ENCODE data around the gene RNPC3.

The RNPC3 gene

GRCh38 chr1:103525607-103526507 lies at the start of gene RNPC3:
TSS of gene RNPC3 (plus strand) at chr1:103525699. CDS start at chr1:103526071, 372 bp downstream.
- peak; percentile 74 to 75 for DNase-seq (ENCODE audit: low read depth in 2 of 2)

DNA sequence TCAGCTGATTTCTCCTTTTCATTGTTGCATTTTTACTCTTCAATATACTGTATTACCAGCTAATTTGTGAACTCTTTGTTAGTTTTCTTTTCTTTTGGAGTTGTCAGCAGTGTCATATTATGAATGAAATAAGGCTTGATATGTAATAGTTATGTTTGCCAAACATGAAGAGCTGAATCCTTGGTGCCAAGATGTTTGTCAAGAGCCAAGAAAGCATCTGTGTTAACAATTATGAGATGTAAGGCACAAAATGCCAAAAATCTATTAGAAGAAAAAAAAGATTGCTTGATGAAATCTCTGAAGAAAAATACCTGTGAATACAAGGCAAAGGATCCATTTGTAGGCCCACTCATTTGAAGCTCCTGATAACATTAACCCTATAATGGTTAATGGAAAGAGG lies 48.4 kb upstream of the RNPC3 start:
- no peak for DNase-seq (ENCODE audit: low read depth in 2 of 2)

- no peak for DNase-seq (ENCODE audit: low read depth in 2 of 2)
These were observed 35.6 kb upstream of the RNPC3 start for GRCh38 chr1:103489935-103490334.

GRCh38 chr1:103492003-103492625 lies 33.4 kb upstream of the RNPC3 start:
- no peak for DNase-seq (ENCODE audit: low read depth in 2 of 2)

DNA sequence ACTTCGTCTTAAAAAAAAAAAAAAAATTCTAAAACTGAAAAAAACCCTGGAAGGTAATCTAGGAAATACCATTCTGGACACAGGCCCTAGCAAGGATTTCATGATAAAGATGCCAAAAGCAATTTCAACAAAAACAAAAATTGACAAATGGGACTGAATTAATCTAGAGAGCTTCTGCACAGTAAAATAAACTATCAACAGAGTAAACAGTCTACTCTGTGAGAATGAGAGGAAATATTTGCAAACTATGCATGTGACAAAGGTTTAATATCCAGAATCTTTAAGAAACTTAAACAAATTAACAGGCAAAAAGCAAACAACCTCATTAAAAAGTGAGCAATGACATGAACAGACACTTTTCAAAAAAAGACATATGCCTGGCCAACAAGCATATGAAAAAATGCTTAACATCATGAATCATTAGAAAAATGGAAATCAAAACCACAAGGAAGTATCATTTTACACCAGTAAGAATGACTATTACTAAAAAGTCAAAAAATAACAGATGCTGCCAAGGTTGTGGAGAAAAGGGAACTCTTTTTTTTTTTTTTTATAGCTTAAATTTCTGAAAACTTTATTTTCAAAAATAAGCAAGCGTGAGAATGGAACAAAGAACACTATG lies 29.4 kb upstream of the RNPC3 start:
- DNase-seq (ENCODE audit: low read depth in 2 of 2): no peak

- DNase-seq (ENCODE audit: low read depth in 2 of 2): no peak
These were observed 28.1 kb upstream of the RNPC3 start for GRCh38 chr1:103497404-103497803.

DNA sequence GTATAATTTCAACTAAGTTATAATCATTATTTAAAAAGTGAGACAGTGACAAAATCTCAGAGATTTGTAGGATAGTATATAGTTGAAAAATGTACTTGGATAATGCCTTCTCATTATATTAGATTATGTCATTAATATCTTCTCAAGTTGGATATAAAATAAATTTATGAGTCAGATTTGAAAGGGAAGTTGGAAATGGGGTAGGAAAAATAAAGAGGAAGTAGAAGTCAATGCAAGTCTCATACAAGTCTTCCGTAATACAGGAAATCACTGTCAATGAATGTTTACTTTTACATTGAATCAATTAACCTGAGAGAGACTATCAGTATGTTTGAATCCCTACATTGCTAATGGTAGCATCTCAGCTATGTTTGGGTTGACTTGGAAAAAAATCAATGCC lies 16.2 kb upstream of the RNPC3 start:
- no peak for DNase-seq (ENCODE audit: low read depth in 2 of 2)

- DNase-seq (ENCODE audit: low read depth in 2 of 2): no peak
These were observed 11.8 kb upstream of the RNPC3 start for GRCh38 chr1:103513711-103514110.

GRCh38 chr1:103514920-103515503 lies 10.5 kb upstream of the RNPC3 start:
- no peak for DNase-seq (ENCODE audit: low read depth in 2 of 2)

- DNase-seq (ENCODE audit: low read depth in 2 of 2): no peak
These were observed 9.2 kb upstream of the RNPC3 start for GRCh38 chr1:103516283-103516682.

- no peak for DNase-seq (ENCODE audit: low read depth in 2 of 2)
These were observed 8.8 kb upstream of the RNPC3 start for GRCh38 chr1:103516693-103517092.

- no peak for DNase-seq (ENCODE audit: low read depth in 2 of 2)
These were observed 8.0 kb upstream of the RNPC3 start for GRCh38 chr1:103517380-103518047.

DNA sequence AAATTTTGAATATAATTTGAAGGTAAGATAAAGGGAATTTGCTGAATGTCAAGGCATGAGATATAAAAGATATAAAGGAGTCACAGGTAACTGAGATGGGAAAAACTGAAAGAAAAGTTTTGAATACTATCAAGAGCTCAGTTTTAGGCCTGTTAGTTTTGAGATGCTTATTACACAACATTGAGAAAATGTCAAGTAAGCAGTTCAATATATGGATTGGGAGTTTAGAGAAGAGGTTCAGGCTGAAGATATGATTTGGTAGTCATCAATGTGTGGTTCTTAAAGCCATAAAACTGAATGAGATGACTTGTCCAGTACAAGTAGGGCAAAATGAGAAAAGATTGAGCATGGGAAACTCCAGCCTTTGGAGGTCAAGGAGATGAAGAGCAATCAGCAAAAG lies 4.7 kb upstream of the RNPC3 start:
- no peak for DNase-seq (ENCODE audit: low read depth in 2 of 2)

DNA sequence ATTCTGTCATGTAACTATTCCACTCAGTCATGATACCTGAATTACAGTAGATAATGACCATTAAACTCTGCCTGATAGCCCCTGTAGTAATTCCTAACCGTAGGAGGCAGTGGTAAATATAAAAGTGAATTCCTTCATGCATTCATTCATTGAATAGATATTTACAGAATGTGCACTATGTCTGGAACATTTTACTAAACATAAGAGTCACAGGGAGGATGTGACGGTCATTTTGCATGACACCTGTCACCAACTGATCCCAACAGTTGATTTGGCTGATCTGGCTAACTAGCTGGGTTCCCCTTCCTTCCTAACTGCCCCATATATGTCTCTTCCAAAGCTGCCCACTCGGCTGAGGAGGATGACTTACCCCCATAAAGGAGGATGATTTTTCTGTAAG lies 2.2 kb upstream of the RNPC3 start:
- DNase-seq (ENCODE audit: low read depth in 2 of 2): no peak

GRCh38 chr1:103525114-103525606 lies 339 bp upstream of the RNPC3 start:
- DNase-seq (ENCODE audit: low read depth in 2 of 2): peak in 1 of 2 donors; percentile 8

DNA sequence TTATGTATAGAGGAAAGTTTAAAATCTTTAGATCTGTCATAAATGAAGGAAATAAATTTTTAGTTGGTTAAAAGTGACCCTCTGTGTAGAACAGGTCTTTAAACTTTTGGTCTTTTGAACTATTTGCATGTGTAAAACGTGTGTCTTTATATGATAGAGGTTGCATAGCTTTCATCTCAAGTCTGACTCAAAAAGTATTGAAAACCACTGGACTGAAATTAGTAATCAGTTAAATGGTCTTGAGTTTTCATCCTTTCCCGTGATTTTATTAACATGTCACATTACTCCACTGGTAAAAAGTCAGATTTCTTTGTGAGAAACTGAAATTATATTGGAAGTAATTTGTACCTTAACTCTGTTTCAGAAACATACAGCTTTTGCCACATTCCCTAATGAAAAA lies 1.8 kb downstream of the RNPC3 start:
- no peak for DNase-seq (ENCODE audit: low read depth in 2 of 2)

- DNase-seq (ENCODE audit: low read depth in 2 of 2): peak; percentile 60 to 64
These were observed 4.2 kb downstream of the RNPC3 start for GRCh38 chr1:103529746-103530145.

- no peak for DNase-seq (ENCODE audit: low read depth in 2 of 2)
These were observed 12.7 kb downstream of the RNPC3 start for GRCh38 chr1:103538226-103538625.

GRCh38 chr1:103541431-103541830 lies 15.9 kb downstream of the RNPC3 start:
- DNase-seq (ENCODE audit: low read depth in 2 of 2): no peak

GRCh38 chr1:103546496-103546895 lies 21.0 kb downstream of the RNPC3 start:
- DNase-seq (ENCODE audit: low read depth in 2 of 2): no peak

- DNase-seq (ENCODE audit: low read depth in 2 of 2): no peak
These were observed 22.3 kb downstream of the RNPC3 start for GRCh38 chr1:103547840-103548239.

- DNase-seq (ENCODE audit: low read depth in 2 of 2): no peak
These were observed 34.9 kb downstream of the RNPC3 start for GRCh38 chr1:103560427-103560826.
